SU-DHL-6 (cell line): ENCODE measurements around the gene SPATA20.

Experiments
- EZH2phosphoT487 ChIP-seq: fragments of 200-600 bp; sonication (generic), shearing (Covaris generic); conservative IDR thresholded peaks from 2 replicates; pipeline ENCODE4 v1.6.1; 2018; ENCODE audit warnings: mild to moderate bottlenecking, antibody characterized with exemption, low read length, moderate library complexity, mixed read lengths
- TF ChIP-seq, protein P1 (sequence below): fragments of 200-600 bp; sonication (generic); IDR thresholded peaks from one replicate; pipeline ENCODE4 v1.5.1; 2017; ENCODE audit warnings: antibody characterized with exemption, mild to moderate bottlenecking, low read length, moderate library complexity; ENCODE audit not compliant: insufficient read depth, poor library complexity, severe bottlenecking

- TF ChIP-seq, protein P1, sequence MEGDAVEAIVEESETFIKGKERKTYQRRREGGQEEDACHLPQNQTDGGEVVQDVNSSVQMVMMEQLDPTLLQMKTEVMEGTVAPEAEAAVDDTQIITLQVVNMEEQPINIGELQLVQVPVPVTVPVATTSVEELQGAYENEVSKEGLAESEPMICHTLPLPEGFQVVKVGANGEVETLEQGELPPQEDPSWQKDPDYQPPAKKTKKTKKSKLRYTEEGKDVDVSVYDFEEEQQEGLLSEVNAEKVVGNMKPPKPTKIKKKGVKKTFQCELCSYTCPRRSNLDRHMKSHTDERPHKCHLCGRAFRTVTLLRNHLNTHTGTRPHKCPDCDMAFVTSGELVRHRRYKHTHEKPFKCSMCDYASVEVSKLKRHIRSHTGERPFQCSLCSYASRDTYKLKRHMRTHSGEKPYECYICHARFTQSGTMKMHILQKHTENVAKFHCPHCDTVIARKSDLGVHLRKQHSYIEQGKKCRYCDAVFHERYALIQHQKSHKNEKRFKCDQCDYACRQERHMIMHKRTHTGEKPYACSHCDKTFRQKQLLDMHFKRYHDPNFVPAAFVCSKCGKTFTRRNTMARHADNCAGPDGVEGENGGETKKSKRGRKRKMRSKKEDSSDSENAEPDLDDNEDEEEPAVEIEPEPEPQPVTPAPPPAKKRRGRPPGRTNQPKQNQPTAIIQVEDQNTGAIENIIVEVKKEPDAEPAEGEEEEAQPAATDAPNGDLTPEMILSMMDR: no peak
- TF ChIP-seq EZH2phosphoT487: no peak
Measured at GRCh38 chr17:50551884-50552283, 4.9 kb downstream of the SPATA20 start.
